GM18499 (cell line): Measurements from ENCODE around the gene CHST9.
"Not testable (repeated sequence)": the region's sequence is repeated elsewhere in the genome, so short reads cannot be mapped to it uniquely, and the experiment has no call there.

Experiments used
- ATAC-seq: cut with Tn5 transposase; IDR thresholded peaks from one replicate; pipeline ENCODE4 v1.9.1; 2021; ENCODE audit warnings: moderate number of reproducible peaks; ENCODE audit not compliant: insufficient read depth, unreplicated experiment

The CHST9 gene, protein sequence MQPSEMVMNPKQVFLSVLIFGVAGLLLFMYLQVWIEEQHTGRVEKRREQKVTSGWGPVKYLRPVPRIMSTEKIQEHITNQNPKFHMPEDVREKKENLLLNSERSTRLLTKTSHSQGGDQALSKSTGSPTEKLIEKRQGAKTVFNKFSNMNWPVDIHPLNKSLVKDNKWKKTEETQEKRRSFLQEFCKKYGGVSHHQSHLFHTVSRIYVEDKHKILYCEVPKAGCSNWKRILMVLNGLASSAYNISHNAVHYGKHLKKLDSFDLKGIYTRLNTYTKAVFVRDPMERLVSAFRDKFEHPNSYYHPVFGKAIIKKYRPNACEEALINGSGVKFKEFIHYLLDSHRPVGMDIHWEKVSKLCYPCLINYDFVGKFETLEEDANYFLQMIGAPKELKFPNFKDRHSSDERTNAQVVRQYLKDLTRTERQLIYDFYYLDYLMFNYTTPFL

DNA sequence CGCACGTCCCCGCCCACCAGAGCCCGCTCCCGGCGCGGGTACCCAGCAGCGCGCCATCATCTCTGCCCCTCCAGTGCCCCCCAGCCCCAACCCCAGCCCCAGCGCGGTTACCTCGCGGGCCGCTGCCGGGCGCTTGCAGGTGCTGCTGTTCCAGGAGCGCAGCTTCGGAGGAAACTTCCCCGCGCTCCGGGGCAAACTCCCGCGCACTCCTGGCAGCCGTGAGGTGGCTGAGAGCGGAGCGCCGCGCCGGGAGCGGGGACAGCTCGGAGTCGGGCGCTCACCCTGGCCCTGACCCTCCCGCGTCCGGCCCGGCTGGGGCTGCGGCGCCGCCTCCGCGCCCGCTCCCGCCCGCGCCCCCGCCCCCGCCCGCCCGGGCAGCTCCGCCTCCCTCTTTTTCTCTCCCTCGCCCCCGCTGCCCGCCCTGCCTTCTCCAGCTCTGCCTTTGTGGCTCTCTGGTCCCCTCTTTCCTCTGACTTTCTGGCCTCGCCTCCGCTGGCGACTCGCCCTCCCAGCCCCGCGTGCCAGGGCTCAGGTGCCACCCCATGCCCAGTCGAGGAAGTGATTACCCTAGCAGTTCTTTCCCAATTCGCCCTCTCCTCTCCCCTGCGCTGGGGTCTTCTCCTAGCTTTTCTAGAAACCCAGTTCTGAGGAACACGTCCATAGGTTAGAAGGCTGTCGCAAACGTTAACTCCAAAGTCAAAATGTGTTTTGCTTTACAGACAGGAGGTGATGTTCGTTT, at the start of gene CHST9:
Gene CHST9, minus strand, starts transcription at position 284 of the 739 bp plus-strand sequence. CDS start 42,499 bp downstream, outside the sequence.
- no peak for ATAC-seq

- ATAC-seq: not testable (repeated sequence)
Observed at GRCh38 chr18:27232355-27232754, 47.2 kb upstream of the CHST9 start.

- not testable (repeated sequence) for ATAC-seq
Observed at GRCh38 chr18:27231671-27232070, 46.6 kb upstream of the CHST9 start.

DNA sequence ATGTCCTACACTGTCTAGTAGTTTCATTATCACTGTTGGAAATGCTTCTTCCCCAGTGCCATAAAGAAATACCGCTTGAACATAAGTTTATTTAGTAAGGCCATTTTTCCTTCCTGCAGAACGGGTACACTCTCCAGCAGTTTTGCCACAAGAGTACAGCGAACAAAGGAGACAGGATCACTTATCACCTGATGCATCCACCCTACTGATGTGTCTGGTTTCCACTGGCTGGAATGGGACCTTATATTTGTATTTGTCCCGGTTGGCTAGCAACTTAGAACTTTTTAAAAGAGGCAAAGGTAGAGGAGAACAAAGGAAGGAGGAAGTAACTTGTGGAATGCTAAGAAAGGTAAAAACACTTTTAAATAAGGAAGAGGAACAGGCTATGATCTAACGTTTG, 46.1 kb upstream of the CHST9 start:
- not testable (repeated sequence) for ATAC-seq

GRCh38 chr18:27227721-27228120, 42.6 kb upstream of the CHST9 start:
- ATAC-seq: no peak

- no peak for ATAC-seq
Observed at GRCh38 chr18:27226556-27227075, 41.5 kb upstream of the CHST9 start.

- ATAC-seq: no peak
Observed at GRCh38 chr18:27225947-27226481, 40.9 kb upstream of the CHST9 start.

GRCh38 chr18:27223526-27224291, 38.6 kb upstream of the CHST9 start:
- ATAC-seq: no peak

DNA sequence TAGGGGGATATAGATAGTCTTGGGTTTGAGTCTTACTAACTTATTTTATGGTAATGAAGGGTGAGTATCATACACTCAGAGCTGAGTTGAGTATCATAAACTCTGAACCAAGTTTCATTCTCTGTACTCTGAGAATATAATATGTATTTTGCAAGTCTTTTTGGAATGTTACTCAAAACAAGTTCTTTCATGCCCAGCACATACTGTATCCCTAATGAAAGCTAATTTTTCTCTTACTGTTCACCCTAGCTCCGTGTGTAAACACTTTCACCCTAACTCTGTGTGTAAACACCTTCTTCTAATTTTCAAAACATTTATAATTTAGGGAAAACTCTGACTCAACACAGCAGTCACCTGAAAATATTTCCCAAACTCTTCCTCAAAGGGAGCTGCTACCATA, 29.7 kb upstream of the CHST9 start:
- ATAC-seq: no peak

GRCh38 chr18:27213123-27213717, 28.1 kb upstream of the CHST9 start:
- ATAC-seq: no peak

- no peak for ATAC-seq
Observed at GRCh38 chr18:27211569-27211968, 26.5 kb upstream of the CHST9 start.

- no peak for ATAC-seq
Observed at GRCh38 chr18:27206411-27206810, 21.3 kb upstream of the CHST9 start.

DNA sequence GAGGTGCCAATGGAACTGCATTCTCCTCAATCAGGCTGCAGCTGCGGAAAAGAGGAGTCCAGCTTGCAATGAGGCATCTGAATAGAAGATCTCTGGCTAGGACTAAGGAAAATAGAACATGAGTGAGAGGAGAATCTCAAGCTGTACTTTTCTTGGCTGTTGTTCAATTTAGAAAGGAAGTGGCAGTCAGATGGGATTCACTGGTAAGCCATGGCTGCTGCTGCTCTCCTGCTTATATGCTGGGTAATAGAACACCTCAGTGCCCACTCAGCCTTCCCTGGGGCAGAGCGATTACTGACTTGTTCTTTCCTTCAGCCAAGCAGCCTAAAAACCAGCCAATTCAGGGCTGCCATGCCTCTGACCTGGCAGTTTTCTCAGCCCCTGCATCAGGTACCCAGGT, 17.6 kb upstream of the CHST9 start:
- no peak for ATAC-seq

DNA sequence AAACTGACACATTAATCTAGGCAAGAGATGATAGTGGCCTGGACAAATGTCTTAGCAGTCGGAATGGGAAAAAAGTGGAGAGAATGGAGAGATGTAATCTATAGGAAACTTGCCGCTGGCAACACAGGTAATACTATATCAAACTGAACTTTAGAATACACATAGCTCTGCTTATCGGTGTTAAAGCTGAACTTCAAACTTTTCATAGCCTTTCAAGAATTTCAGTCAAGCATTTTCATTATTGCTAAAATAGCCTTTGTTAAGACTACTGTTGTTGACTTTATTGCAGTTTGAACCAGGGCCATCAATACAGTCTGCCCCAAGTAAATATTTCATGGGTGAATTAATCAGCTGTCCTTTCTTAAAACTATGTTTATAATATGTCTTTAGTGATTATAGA, 12.9 kb upstream of the CHST9 start:
- ATAC-seq: no peak

GRCh38 chr18:27188309-27188708, 3.2 kb upstream of the CHST9 start:
- no peak for ATAC-seq

- no peak for ATAC-seq
Observed at GRCh38 chr18:27185897-27186296, 789 bp upstream of the CHST9 start.

DNA sequence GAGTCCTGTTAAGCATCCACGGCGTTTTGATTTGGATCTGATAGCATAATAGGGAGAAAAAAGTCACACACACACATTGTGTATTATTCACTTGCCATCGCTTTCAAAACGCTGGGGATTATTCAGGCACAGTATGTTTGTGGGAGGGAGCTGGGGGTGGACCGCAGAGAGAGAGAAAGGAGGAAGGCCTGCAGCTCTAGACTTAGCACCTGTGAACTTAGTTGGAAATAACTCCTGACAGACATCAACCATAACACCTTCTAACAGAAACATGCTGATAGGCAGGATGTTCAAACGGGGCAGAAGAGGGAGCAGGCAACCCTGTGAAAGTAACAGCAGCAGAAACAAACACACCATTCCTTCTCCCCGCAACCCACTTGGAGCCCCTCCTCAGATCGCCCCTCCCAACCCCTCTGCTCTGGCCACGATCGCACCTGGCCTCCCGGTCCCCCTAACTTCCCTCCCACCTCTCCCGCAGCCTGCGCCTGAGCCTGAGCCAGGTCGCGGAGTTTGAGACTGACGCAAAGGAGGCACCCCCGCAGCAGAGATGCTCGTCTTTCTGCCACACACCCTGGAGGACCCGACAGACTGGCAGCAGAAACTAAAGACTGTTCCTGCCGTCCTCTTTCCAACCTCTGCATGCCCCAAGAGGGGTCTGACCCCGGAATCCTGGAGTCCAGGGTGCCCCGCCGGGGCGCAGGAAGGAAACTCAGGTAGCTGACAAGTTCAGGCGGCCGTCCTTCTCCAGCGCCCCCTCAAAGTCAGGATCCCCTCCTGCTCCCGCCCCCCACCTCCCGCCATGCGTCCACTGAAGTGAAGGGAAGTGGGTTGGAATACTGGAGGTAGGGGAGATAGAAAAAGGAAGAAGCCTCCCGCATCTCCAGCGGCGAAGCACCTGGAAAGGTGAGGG, 738 bp downstream of the CHST9 start:
- ATAC-seq: no peak

DNA sequence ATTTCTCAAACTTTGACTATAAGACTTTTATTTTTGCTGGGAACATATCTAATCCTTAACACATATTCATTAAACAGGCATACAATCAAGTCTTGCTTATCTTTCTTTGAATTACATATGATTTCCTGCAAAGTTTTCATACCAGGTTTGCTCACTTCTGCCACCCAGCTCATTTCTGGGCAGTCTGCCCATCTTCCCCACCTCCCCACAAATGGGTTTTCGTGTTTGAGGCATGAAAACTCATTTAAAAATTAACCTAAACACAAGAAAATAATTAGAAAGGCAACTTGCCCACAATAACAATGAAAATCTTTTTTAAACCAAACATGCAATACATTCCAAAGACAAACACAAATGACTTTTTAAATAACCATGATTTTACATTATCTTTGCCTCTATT, 3.4 kb downstream of the CHST9 start:
- no peak for ATAC-seq

- ATAC-seq: no peak
Observed at GRCh38 chr18:27178424-27178823, 6.7 kb downstream of the CHST9 start.
